ENCODE results near the gene NHS.

DNA sequence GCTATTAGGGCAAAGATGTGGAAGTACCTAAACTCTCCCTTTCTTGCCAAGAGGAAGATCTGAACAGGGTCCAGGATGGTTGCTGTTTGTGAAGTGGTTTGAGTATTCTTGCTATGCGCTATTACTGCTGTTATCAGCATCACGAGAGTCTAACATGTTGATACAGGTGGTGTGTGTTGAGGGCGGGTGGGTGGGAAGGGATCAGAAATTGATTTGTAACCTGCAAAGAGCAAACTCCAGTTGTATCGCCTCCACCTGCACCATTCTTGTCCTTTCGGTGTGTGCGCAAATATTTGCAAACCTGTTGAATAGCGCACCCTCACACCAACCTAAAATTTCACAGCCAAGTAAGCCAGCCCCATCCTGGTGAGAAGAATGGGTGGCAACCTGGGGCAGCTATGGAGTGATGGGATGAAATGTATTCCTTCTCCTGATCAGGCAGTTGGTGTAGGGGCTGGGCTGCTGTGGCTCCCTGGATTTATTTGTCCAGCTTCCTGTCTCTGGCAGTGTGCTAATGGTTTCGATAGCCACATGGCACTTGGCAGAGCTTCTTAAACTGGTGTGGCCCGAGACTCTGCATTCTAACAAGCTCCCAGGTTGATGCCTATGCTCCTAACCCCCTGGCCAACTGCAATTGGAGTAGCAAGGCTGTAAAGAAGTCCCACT, 259.7 kb downstream of the NHS start:
- TF ChIP-seq TCF7L2 (IDR thresholded peaks at IDR 0.05; ENCODE audit: borderline replicate concordance, extremely low read depth, insufficient read depth, insufficient read length) (no peak), POLR2AphosphoS5 (IDR thresholded peaks at IDR 0.05; ENCODE audit: low read depth, low read length) (no peak), FOSL1 (IDR thresholded peaks at IDR 0.05; ENCODE audit: low read depth) (no peak), ZFX (IDR thresholded peaks at IDR 0.05) (no peak), EZH2 (IDR thresholded peaks at IDR 0.05) (no peak), SIN3A (IDR thresholded peaks at IDR 0.05; ENCODE audit: low read depth) (no peak), POLR2A (IDR thresholded peaks at IDR 0.05; ENCODE audit: borderline replicate concordance, extremely low read depth, insufficient read depth, insufficient read length) (no peak)
- TF ChIP-seq, protein P1, sequence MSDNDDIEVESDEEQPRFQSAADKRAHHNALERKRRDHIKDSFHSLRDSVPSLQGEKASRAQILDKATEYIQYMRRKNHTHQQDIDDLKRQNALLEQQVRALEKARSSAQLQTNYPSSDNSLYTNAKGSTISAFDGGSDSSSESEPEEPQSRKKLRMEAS (IDR thresholded peaks at IDR 0.05), result no peak
- TF ChIP-seq, protein P2, sequence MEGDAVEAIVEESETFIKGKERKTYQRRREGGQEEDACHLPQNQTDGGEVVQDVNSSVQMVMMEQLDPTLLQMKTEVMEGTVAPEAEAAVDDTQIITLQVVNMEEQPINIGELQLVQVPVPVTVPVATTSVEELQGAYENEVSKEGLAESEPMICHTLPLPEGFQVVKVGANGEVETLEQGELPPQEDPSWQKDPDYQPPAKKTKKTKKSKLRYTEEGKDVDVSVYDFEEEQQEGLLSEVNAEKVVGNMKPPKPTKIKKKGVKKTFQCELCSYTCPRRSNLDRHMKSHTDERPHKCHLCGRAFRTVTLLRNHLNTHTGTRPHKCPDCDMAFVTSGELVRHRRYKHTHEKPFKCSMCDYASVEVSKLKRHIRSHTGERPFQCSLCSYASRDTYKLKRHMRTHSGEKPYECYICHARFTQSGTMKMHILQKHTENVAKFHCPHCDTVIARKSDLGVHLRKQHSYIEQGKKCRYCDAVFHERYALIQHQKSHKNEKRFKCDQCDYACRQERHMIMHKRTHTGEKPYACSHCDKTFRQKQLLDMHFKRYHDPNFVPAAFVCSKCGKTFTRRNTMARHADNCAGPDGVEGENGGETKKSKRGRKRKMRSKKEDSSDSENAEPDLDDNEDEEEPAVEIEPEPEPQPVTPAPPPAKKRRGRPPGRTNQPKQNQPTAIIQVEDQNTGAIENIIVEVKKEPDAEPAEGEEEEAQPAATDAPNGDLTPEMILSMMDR (IDR thresholded peaks at IDR 0.05 in 2 of 3, conservative IDR thresholded peaks at IDR 0.05 in 1 of 3; ENCODE audit: borderline replicate concordance in 1 of 3, insufficient read depth in 1 of 3, low read depth in 2 of 3, low read length in 2 of 3), result no peak
- TF ChIP-seq, protein P3, sequence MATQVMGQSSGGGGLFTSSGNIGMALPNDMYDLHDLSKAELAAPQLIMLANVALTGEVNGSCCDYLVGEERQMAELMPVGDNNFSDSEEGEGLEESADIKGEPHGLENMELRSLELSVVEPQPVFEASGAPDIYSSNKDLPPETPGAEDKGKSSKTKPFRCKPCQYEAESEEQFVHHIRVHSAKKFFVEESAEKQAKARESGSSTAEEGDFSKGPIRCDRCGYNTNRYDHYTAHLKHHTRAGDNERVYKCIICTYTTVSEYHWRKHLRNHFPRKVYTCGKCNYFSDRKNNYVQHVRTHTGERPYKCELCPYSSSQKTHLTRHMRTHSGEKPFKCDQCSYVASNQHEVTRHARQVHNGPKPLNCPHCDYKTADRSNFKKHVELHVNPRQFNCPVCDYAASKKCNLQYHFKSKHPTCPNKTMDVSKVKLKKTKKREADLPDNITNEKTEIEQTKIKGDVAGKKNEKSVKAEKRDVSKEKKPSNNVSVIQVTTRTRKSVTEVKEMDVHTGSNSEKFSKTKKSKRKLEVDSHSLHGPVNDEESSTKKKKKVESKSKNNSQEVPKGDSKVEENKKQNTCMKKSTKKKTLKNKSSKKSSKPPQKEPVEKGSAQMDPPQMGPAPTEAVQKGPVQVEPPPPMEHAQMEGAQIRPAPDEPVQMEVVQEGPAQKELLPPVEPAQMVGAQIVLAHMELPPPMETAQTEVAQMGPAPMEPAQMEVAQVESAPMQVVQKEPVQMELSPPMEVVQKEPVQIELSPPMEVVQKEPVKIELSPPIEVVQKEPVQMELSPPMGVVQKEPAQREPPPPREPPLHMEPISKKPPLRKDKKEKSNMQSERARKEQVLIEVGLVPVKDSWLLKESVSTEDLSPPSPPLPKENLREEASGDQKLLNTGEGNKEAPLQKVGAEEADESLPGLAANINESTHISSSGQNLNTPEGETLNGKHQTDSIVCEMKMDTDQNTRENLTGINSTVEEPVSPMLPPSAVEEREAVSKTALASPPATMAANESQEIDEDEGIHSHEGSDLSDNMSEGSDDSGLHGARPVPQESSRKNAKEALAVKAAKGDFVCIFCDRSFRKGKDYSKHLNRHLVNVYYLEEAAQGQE (IDR thresholded peaks at IDR 0.05; ENCODE audit: low read depth), result no peak
- TF ChIP-seq, protein P4, sequence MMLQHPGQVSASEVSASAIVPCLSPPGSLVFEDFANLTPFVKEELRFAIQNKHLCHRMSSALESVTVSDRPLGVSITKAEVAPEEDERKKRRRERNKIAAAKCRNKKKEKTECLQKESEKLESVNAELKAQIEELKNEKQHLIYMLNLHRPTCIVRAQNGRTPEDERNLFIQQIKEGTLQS (IDR thresholded peaks at IDR 0.05), result no peak
